GM21367 (cell line): ENCODE measurements around the gene GFI1B.
"Not testable (repeated sequence)": the region's sequence is repeated elsewhere in the genome, so short reads cannot be mapped to it uniquely, and the experiment has no call there.

ENCODE experiments used
- ATAC-seq: cut with Tn5 transposase; IDR thresholded peaks from one replicate; pipeline ENCODE4 v1.9.1; 2021; ENCODE audit not compliant: unreplicated experiment

GFI1B gene

DNA sequence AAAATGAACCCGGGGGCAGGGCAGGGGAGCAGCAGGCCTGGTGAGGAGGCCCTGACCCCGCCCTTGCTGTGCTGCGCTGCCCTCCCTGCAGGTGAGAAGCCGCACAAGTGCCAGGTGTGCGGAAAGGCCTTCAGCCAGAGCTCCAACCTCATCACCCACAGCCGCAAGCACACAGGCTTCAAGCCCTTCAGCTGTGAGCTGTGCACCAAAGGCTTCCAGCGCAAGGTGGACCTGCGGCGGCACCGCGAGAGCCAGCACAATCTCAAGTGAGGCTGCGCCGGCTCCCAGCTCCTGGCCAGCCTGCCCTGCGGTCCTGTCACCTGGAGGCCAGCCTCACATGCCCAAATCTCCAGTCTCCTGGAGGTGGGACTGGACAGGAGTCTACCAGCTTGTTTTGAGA, 12.3 kb downstream of the GFI1B start:
- ATAC-seq: no peak

DNA sequence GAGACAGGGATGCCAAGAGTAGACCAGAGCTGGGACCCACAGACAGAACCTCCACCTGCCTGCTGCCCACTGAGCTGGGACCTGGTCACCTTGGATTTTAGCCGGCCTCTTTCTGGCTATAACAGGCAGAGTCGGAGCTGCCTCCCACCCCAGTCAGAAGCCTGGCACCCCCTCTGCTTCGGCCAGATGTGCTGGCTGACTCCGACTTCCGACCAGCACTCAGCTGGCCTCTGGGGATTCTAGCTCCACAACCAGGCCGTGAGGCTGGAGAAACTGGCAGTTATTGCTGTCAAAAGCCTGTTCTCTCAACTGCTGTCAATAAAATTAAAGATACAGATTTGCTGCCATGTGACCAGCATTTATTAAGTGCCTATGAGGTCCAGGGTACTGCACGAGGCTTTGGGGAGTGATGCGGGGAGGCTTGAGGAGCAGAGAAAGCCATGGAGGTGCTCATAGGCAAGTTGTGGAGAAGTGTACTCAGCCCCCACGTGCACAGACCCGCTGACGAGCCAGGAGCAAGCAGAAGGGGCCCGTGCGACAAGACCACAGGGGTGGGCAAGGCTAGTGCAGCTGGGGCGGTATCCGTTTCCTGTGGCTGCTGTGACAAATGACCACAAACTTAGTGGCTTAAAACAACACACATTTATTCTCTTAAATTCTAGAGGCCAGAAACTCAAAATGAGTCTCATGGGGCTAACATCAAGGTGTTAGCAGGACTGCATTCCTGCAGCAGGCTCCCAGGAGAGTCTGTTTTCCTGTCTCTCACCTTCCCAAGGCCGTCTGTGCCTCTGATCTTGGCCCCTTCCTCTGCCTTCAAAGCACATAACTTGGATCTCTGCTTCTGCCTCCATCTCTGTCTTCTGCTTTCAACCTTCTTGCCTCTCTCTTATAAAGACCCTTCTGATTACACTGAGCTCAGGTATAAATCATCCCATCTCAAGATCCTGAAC, 13.1 kb downstream of the GFI1B start:
- no peak for ATAC-seq

DNA sequence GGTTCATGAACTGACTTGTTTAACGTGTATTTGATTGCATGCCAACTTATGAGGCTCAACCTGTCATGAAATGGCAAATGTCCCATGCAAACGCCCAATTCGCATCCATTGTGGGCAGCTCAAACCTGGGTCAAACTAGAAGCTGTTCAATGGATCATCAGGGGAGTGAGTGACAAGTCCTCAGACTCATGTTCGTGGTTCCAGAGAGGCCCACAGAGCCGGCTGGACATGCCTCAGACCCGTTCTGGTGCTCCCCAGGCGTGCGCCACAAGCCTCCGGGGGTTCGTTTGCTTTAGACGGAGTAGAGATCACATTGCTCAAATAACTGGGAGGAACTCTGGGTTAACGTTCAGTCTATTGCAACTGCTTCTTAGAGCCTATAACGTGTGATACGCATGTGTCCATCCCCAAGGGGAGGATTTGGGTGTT, 15.0 kb downstream of the GFI1B start:
- no peak for ATAC-seq

DNA sequence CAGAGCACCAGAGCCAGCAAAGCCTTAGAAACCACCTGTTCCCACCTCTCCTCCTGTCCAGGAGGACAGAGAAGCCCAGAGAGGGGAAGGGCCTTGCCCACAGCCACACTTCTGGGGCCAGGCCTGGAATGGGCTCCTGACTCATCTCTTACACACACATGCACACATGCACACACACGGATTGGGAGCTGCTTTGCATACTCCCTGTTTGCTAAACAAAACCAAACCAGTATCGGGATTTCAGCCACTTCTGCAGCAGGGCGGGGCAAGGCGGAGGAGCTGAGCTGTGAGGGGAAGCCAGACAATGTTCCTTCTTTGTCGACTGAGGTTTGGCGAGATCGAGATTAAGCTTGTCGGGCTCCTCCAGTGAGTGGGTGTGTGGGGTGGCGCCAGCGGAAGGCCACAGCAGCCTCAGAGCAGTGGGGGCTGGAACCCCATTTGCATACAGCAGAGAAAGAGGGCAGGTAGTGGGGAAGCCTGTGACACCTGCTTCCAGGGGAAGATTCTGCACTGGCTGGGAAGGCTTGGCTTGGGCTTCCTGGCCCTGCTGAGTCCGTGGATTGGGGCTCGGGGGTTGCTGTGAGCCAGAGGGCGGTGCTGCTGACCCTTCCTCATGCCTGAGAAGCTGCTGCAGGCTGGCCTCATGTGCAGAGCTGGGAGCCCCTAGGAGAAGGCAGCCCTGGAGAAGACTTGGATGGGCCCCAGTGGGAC, 16.1 kb downstream of the GFI1B start:
- ATAC-seq: no peak

DNA sequence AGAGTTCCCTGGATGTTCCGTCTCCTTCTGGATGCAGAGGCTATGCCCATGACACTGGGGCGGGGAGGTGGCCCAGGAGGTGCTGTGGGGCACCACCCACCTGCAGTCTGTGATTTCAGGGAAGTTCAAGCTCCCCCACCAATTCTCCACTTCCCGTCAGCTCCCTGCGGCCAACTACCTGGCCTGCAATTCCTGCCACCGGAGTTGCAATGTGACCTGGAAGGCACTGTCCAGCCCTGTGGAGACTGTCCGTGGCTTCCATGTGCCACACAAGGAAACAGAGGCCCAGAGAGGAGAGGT, 16.6 kb downstream of the GFI1B start:
- ATAC-seq: no peak

DNA sequence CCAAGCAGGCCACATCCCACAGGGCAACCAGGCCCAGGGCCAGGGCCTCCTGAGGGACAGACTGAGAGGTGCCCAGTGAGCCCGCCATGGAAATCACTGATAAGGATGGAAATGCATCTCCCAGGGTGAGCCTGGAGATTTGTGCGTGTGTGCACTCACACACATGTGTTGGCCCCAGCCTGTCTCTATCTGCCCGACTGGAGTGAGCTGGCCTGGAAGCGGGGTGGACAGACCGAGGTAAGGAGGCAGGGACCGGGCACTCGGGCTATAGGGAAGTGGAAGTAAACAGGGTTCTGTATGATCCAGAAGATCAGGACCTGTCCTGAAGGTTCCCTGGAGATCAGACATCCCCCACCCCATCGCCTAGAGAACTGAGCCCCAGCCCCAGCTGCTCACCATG, 17.4 kb downstream of the GFI1B start:
- no peak for ATAC-seq

DNA sequence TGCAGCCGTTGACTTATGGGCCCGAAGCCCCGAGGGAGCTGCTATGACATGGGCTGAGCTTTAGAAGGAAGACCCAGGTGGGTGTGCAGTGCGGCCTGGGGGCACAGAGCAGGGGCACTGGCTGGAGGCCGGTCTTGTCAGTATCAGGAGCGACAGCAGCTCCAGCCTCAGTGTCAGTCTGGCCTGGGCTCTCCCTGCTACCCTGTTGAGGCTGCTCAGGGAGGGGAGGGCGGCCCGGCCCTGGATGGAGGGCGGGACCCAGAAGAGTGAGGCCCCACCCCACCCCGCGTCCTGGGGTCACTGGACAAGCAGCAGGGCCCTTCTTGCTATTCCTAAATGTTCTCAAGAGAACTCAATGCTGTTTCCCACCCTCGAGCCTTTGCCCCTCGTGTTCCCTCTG, 18.0 kb downstream of the GFI1B start:
- ATAC-seq: no peak

DNA sequence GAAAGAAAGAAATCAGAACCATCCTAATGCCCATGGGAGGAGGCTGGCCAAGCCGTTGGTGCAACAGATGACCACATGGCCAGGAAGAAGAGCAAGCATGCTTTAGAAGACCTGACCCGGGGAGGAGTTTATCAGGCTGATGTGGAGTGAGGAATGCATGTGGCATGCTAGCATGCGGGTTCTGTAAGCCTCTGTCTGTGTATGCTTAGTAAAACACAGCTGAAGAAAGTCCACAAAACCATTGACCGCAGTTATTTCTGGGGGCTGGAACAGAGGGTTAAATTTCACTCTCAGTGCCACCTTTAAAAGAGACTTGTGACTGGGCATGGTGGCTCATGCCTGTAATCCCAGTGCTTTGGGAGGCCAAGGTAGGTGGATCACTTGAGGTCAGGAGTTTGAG, 19.1 kb downstream of the GFI1B start:
- ATAC-seq: no peak

DNA sequence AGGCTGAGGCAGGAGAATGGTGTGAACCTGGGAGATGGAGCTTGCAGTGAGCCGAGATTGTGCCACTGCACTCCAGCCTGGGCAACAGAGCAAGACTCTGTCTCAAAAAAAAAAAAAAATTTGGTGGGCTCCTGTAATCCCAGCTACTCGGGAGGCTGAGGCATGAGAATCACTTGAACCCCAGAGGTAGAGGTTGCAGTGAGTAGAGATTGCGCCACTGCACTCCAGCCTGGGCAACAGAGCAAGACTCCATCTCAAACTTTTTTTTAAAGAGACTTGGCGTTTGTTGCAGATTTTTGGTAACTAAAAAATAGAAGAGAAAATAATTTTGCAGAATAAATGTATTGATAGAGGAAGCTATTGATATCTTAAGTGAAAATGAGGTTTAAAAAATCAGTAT, 19.7 kb downstream of the GFI1B start:
- ATAC-seq: not testable (repeated sequence)

DNA sequence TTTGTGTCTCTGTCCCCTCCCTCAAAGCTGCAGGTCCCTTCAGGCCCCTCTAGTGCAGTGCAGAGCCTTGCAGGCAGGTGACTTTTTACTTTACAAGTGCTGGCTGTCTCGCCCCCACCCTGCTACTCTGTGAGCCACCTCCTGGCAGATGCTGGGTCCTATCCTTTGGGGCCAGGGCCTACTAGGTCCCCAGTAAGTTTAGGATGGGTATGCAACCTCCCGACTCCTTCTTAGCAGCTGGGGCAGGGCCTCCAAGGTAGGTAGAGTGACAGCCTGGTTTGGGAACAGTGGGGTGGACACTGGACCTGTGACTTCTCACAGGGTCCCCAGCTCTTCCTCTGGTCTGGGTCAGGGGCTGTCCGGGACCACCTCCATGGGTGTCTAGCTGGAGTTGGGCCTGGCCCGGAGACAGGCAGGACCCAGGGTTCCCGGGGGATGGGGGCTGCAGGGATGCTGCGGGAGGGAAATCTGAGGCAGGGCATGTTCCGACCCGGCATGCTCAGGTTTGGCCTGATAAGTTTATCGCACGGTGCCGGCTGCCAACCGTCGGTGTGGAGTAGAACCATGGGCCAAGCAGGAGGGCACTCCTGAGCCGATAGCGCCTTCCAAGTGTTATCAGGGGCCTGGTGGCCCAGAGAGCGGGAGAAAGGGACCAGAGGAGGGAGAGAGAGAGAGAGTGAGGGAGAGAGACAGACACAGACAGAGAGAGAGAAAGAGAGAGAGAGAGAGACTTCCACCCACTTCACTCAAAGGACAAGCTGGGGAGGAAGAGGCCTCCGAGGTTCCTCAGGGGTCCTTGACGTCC, 20.5 kb downstream of the GFI1B start:
- no peak for ATAC-seq

DNA sequence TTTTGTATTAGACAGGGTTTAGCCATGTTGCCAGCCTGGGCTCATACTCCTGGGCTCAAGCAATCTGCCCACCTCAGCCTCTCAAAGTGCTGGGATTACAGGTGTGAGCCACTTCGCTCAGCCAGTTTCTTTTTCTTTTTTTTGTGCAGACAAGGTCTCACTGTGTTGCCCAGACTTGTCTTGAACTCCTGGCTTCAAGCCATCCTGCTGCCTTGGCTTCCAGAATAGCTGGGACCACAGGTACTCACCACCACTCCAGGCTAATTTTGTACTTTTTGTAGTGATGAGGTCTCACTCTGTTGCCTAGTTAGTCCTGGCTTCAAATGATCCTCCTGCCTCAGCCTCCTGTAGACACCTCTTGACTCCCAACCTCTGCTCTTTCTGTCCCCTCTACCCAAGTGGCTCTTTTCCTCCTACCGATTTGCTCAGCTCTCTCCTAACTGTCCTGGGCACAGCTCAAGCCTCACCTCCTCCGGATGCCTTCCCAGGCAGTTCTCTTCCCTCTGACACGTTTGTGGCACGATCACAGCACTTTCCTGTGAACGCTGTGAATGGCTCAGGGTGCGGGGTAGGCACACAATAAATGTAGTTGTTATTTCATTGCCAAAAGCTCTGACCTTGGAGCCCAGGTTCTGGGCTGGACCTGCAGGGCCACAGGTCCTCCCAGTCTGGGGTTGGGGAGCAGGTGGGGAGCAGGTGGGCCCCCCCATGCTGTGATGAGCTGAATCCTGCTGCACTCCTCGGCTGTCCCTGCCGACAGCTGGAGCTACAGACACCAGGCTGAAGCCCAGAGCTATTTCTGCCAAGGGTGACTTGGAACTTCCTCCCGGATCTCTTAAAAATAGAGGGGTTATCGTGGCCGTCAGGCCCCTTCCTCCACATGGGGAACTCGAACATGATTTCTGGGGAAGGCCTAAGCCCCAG, 23.9 kb downstream of the GFI1B start:
- no peak for ATAC-seq

DNA sequence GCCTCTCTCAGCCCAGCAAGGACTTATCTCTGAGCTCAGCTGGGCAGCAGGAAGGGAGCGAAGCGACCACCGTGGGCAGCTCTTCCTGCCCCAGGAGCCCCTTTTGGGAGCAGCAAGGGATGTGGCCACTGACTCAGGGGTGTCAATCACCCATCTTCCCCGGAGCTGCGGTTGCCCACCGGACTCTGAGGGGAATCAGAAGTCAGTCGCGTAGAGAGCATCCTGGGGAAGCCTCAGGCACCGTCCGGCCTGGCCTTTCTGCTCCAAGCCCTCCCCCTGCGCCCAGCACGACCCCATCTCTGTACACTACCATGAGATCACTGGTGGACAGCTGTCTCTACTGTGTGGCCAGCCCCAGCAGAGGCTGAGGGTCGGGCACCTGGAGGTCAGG, 24.6 kb downstream of the GFI1B start:
- no peak for ATAC-seq

DNA sequence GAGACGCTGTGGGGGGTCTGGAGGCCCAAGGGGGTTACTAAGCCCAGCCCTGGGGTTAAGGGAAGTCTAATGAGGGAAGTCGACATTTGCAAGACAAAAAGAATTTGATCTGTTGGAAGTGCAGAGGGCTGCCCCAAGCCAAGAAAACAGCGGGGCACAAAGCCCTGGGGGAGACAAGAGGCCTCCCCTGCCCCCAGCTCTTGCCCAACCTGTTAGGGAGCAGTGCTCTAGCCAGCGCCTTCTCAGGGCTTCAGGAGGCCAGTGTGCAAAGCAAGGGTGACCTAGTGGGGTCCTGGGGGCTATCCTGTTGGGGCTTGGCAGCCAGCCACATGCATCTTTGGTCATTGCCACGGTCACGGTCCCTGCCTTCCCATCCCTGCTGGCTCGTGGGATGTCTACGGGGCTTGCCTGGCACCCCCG, 25.2 kb downstream of the GFI1B start:
- ATAC-seq: no peak

DNA sequence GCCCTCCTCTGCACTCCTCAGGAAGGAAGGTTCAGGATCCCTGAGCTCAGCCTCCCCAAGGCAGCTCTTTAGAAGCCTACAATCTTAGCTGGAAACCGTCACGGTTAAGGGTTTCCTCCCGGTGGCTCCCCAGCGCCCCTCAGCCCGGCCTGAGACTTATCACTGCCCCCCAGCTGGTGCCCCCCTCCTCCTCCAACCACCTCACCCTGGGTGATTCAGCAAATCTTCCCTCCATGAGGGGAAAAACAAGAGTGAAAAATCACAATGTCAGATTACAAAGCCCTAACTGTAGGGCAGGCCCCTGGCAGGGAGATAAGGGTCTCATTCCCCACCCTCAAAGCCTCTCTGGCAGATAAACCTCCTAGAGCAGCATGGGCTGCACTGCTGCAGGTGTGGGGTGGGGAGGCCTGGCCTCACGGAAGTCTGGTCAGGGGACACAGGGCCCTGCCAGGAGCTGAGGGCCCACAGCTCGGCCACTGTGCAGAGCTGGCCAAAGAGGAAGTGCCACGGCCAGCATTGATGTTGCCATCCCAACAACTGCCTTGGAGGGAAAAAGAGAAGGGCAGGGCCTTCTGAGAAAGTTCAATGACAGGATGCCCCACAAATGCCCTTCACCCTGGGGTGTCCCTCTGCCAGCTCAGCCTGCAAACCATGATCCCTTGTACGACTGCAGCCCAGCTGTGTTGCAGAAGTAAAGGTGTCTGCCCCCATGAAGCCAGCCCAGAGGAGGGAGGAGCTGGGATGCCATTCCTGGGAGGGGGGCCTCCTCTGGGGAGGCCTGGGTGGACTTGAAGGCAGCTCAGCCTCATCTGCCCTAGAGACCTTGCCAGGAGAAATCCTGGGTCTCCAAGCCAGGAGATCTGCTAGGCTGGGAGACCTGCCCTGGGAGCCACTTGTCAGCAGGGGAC, 25.9 kb downstream of the GFI1B start:
- no peak for ATAC-seq

DNA sequence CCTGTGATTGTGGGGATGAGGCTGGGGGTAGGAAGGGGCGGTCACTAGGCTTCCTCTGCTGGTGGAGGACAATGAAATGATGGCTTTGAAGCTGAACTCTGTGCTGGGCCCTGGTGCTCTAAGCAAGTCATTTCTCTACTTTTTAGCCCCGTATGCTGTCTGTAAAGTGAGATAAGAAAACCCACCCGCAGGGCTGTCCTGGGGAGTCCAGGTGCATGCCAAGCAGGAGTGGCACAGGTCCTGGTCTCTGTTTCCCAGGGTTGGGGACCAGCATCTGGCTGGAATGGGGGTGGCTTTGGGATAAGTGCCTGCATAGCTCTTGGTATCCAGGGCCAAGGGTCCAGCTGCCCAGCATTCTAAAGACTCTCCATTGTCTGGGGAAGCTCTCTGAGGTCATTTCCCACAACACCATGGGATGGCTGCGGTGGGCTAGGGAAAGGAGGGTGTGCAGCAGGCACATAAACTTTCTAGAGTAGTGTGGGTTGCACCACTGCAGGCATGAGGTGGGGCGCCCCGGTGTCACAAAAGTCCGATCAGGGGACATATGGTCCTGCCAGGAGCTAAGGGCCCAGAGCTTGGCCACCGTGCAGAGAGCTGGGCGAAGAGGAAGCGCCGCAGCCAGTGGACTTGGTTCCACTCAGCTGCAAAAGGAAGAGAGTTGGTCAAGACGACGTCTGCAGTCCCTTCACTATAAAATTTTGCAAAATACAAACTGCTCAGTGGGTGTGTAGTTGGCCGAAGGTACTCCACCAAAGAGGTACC, 26.7 kb downstream of the GFI1B start:
- ATAC-seq: no peak

DNA sequence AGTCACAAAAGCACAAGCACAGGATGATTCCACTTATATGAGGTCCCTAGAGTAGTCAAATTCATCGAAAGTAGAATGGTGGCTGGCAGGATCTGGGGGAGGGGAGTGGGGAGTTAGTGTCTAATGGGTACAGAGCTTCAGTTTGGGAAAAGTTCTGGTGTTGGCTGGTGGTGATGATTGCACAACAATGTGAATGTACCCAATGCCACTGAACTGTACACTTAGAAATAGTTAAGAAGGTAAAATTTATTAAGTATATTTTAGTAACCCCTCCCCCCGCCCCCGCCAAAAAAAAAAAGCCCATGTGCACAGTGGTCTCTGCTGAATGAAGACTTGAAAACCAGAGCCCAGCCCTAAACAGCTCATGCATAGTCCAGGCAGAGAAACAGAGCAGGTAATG, 27.5 kb downstream of the GFI1B start:
- ATAC-seq: no peak

DNA sequence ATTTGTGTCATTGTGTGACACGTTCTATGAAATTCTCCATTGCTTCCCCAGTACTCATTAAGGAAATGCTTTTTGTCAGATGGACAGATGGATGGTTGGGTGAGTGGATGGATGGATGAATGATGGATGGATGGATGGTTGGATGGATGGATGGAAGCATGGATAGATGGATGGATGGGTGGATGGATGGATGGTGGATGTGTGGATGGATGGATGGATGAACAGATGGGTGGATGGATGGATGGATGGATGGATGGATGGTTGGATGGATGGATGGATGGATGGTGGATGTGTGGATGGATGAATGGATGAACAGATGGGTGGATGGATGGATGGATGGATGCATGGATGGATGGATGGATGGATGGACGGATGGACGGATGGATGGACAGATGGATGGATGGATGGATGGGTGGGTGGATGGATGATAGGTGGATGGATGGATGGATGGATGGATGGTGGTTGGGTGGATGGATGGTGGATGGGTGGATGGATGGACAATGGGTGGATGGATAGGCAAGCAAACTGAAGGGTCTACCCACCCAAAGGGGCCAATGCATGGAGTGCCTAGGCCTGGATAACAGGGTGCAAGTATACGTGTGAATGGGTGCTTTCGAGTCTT, 28.3 kb downstream of the GFI1B start:
- ATAC-seq: no peak

DNA sequence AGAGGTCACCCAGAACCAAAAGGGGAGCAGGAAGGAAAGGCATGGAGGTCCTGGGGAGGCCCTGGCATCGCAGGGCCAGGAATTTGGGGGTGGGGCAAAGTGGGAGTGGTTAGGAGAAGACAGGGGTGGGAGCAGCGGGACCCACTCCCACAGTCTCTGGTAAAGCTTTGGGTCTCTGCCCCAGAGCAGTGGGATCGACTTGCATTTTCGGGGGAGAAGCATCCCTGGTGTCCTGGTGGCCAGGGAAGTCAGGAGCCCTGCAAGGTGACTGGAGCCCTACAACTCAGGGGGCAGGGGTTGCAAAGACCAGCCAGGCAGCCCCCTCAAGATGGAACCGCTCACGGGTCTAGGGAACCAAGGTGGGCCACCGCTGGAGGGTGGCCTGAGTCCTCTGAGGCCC, 29.9 kb downstream of the GFI1B start:
- no peak for ATAC-seq
